Stimulated activated naive B cell treated with anti-CD40 and anti-IgM and Interleukin-4, amounts not matched to agents 10 μg/mL and 1 μg/mL and 100 μg/mL, for 72 hours (primary cell): ENCODE data around the gene EGFR.

Experiments used
- ATAC-seq, 2 donors: fragments of 150-1000 bp; cut with Tn5 transposase; replicated peaks; 2 replicates each; pipeline ENCODE4 v1.10.0; 2021; ENCODE audit warnings: moderate library complexity in 1 of 2
- DNase-seq: peaks from one replicate; pipeline ENCODE4 v3.0.0; 2021
- H3K27ac Mint-ChIP-seq: one replicate; pipeline ENCODE4 v1.8.0; 2022; ENCODE audit warnings: mild to moderate bottlenecking, mixed read lengths
- H3K27me3 Mint-ChIP-seq, 2 donors: one replicate each; pipeline ENCODE4 v1.8.0; 2022; ENCODE audit warnings: mixed read lengths in 2 of 2
- H3K36me3 Mint-ChIP-seq, 2 donors: one replicate each; pipeline ENCODE4 v1.8.0; 2022; ENCODE audit warnings: mixed read lengths in 2 of 2, mild to moderate bottlenecking in 1 of 2
- H3K4me1 Mint-ChIP-seq, 2 donors: one replicate each; pipeline ENCODE4 v1.8.0; 2022; ENCODE audit warnings: mixed read lengths in 2 of 2, mild to moderate bottlenecking in 1 of 2
- H3K4me3 Mint-ChIP-seq, 2 donors: one replicate each; pipeline ENCODE4 v1.8.0; 2022; ENCODE audit warnings: mild to moderate bottlenecking in 2 of 2, mixed read lengths in 2 of 2, moderate library complexity in 1 of 2
- H3K9me3 Mint-ChIP-seq, 2 donors: one replicate each; pipeline ENCODE4 v1.8.0; 2022; ENCODE audit warnings: mixed read lengths in 2 of 2, mild to moderate bottlenecking in 1 of 2

The EGFR gene

GRCh38 chr7:55185941-55186609, 167.3 kb downstream of the EGFR start:
- Mint-ChIP-seq H3K4me3 (no peak overlapping the region), H3K4me1 (no peaks in the 10 kb centered on the region), H3K9me3 (peaks cover 0 to 2% of the 10 kb centered on the region in 2 donors), H3K27ac (no peak overlapping the region), H3K36me3 (no peaks in the 10 kb centered on the region), H3K27me3 (peaks cover 0 to 26% of the 10 kb centered on the region in 2 donors)
- DNase-seq (no peak), ATAC-seq (no peak)

GRCh38 chr7:55187701-55188491, 169.1 kb downstream of the EGFR start:
- Mint-ChIP-seq H3K27me3 (peaks cover 0 to 26% of the 10 kb centered on the region in 2 donors), H3K36me3 (no peaks in the 10 kb centered on the region), H3K27ac (no peak overlapping the region), H3K4me1 (no peaks in the 10 kb centered on the region), H3K9me3 (peaks cover 0 to 2% of the 10 kb centered on the region in 2 donors), H3K4me3 (no peak overlapping the region)
- no peak for DNase-seq
- ATAC-seq = no peak

GRCh38 chr7:55188590-55189138, 169.8 kb downstream of the EGFR start:
- H3K27ac Mint-ChIP-seq = no peak overlapping the region
- peaks cover 0 to 26% of the 10 kb centered on the region in 2 donors for H3K27me3 Mint-ChIP-seq
- DNase-seq (no peak), ATAC-seq (no peak)
- no peaks in the 10 kb centered on the region for H3K36me3 Mint-ChIP-seq
- H3K9me3 Mint-ChIP-seq = peaks cover 0 to 2% of the 10 kb centered on the region in 2 donors
- H3K4me3 Mint-ChIP-seq = no peak overlapping the region
- no peaks in the 10 kb centered on the region for H3K4me1 Mint-ChIP-seq

GRCh38 chr7:55189146-55189766, 170.4 kb downstream of the EGFR start:
- Mint-ChIP-seq H3K27ac (no peak overlapping the region), H3K27me3 (peaks cover 0 to 26% of the 10 kb centered on the region in 2 donors), H3K4me3 (no peak overlapping the region), H3K9me3 (peaks cover 0 to 2% of the 10 kb centered on the region in 2 donors), H3K4me1 (no peaks in the 10 kb centered on the region), H3K36me3 (no peaks in the 10 kb centered on the region)
- ATAC-seq (no peak), DNase-seq (no peak)

- peaks cover 0 to 26% of the 10 kb centered on the region in 2 donors for H3K27me3 Mint-ChIP-seq
- ATAC-seq (no peak), DNase-seq (no peak)
- no peaks in the 10 kb centered on the region for H3K4me1 Mint-ChIP-seq
- H3K27ac Mint-ChIP-seq = no peak overlapping the region
- peaks cover 0 to 3% of the 10 kb centered on the region in 2 donors for H3K9me3 Mint-ChIP-seq
- no peak overlapping the region for H3K4me3 Mint-ChIP-seq
- H3K36me3 Mint-ChIP-seq = no peaks in the 10 kb centered on the region
These were observed 171.1 kb downstream of the EGFR start for GRCh38 chr7:55189878-55190436.

GRCh38 chr7:55190511-55191160, 171.8 kb downstream of the EGFR start:
- Mint-ChIP-seq H3K27me3 (peaks cover 0 to 26% of the 10 kb centered on the region in 2 donors), H3K27ac (no peak overlapping the region), H3K4me1 (no peaks in the 10 kb centered on the region), H3K36me3 (no peaks in the 10 kb centered on the region), H3K9me3 (peaks cover 0 to 3% of the 10 kb centered on the region in 2 donors), H3K4me3 (no peak overlapping the region)
- no peak for DNase-seq
- no peak for ATAC-seq

- H3K27ac Mint-ChIP-seq = no peak overlapping the region
- DNase-seq = no peak
These were observed 172.5 kb downstream of the EGFR start for GRCh38 chr7:55191161-55191925.

GRCh38 chr7:55191926-55192692, 173.3 kb downstream of the EGFR start:
- Mint-ChIP-seq H3K9me3 (peaks cover 0 to 1% of the 10 kb centered on the region in 2 donors), H3K4me1 (no peaks in the 10 kb centered on the region), H3K4me3 (no peak overlapping the region), H3K27ac (no peak overlapping the region), H3K36me3 (no peaks in the 10 kb centered on the region), H3K27me3 (peaks cover 0 to 18% of the 10 kb centered on the region in 2 donors)
- ATAC-seq = no peak
- no peak for DNase-seq

More at GRCh38 chr7:55191161-55191925, 172.5 kb downstream of the EGFR start:
- no peak for ATAC-seq
- H3K9me3 Mint-ChIP-seq = peaks cover 0 to 3% of the 10 kb centered on the region in 2 donors
- H3K36me3 Mint-ChIP-seq = no peaks in the 10 kb centered on the region
- peaks cover 0 to 25% of the 10 kb centered on the region in 2 donors for H3K27me3 Mint-ChIP-seq
- H3K4me3 Mint-ChIP-seq = no peak overlapping the region
- H3K4me1 Mint-ChIP-seq = no peaks in the 10 kb centered on the region

GRCh38 chr7:55192723-55193122, 173.9 kb downstream of the EGFR start:
- no peak overlapping the region for H3K27ac Mint-ChIP-seq
- H3K4me1 Mint-ChIP-seq = no peaks in the 10 kb centered on the region
- H3K36me3 Mint-ChIP-seq = no peaks in the 10 kb centered on the region
- peaks cover 0 to 12% of the 10 kb centered on the region in 2 donors for H3K27me3 Mint-ChIP-seq
- peaks cover 0 to 1% of the 10 kb centered on the region in 2 donors for H3K9me3 Mint-ChIP-seq
- no peak for ATAC-seq
- DNase-seq = no peak
- H3K4me3 Mint-ChIP-seq = no peak overlapping the region

GRCh38 chr7:55193245-55193644, 174.4 kb downstream of the EGFR start:
- H3K36me3 Mint-ChIP-seq = no peaks in the 10 kb centered on the region
- H3K27ac Mint-ChIP-seq = no peak overlapping the region
- peaks cover 0 to 1% of the 10 kb centered on the region in 2 donors for H3K9me3 Mint-ChIP-seq
- no peaks in the 10 kb centered on the region for H3K4me1 Mint-ChIP-seq
- peaks cover 0 to 7% of the 10 kb centered on the region in 2 donors for H3K27me3 Mint-ChIP-seq
- ATAC-seq (no peak), DNase-seq (no peak)
- no peak overlapping the region for H3K4me3 Mint-ChIP-seq

GRCh38 chr7:55194522-55194921, 175.7 kb downstream of the EGFR start:
- Mint-ChIP-seq H3K9me3 (peaks cover 0 to 1% of the 10 kb centered on the region in 2 donors), H3K4me1 (no peaks in the 10 kb centered on the region), H3K36me3 (no peaks in the 10 kb centered on the region), H3K27me3 (peaks cover 0 to 3% of the 10 kb centered on the region in 2 donors), H3K27ac (no peak overlapping the region), H3K4me3 (no peak overlapping the region)
- ATAC-seq = no peak
- no peak for DNase-seq

GRCh38 chr7:55198634-55199392, 180.0 kb downstream of the EGFR start:
- Mint-ChIP-seq H3K4me1 (no peaks in the 10 kb centered on the region), H3K36me3 (no peaks in the 10 kb centered on the region), H3K4me3 (no peak overlapping the region), H3K27ac (no peak overlapping the region), H3K9me3 (peaks cover 0 to 1% of the 10 kb centered on the region in 2 donors), H3K27me3 (no peaks in the 10 kb centered on the region)
- DNase-seq (no peak), ATAC-seq (no peak)
